ENCODE data around the gene AFF3.

- TF ChIP-seq CTCF (IDR thresholded peaks at IDR 0.05; ENCODE audit: control extremely low read depth in 1 of 3, insufficient read depth in 1 of 3, low read depth in 1 of 3, low read length in 3 of 3) (no peak), KDM5A (IDR thresholded peaks at IDR 0.05; ENCODE audit: low read length) (no peak), EZH2 (IDR thresholded peaks at IDR 0.05; ENCODE audit: low read depth, low read length, severe bottlenecking) (no peak), MAFK (IDR thresholded peaks at IDR 0.05; ENCODE audit: low read depth, low read length) (no peak), POLR2A (IDR thresholded peaks at IDR 0.05; ENCODE audit: control extremely low read depth in 1 of 2, low read depth in 2 of 2, low read length in 2 of 2) (no peak), YY1 (IDR thresholded peaks at IDR 0.05; ENCODE audit: low read depth, low read length) (no peak), SP1 (IDR thresholded peaks at IDR 0.05; ENCODE audit: low read depth, low read length) (no peak), KDM1A (IDR thresholded peaks at IDR 0.05; ENCODE audit: borderline replicate concordance, low read length) (no peak)
Observed at GRCh38 chr2:99544608-99545007, 597.8 kb downstream of the AFF3 start.
